Measurements from ENCODE around the gene ATP6V0A1.

GRCh38 chr17:42548993-42549755 lies 90.5 kb downstream of the ATP6V0A1 start:
- TF ChIP-seq POLR2A (IDR thresholded peaks at IDR 0.05; ENCODE audit: low read length) (no peak), GATA1 (IDR thresholded peaks at IDR 0.05; ENCODE audit: low read depth, low read length) (no peak)

Measured in erythroblast (primary cell).